ENCODE data around the gene NMRAL1.

The NMRAL1 gene

GRCh38 chr16:4501071-4501478 lies 26.6 kb upstream of the NMRAL1 start:
- no peak for DNase-seq

- DNase-seq: no peak
These were observed 25.8 kb upstream of the NMRAL1 start for GRCh38 chr16:4500272-4500671.

GRCh38 chr16:4499196-4499555 lies 24.8 kb upstream of the NMRAL1 start:
- DNase-seq: no peak

- DNase-seq: no peak
These were observed 24.2 kb upstream of the NMRAL1 start for GRCh38 chr16:4498546-4499195.

GRCh38 chr16:4496305-4496704 lies 21.9 kb upstream of the NMRAL1 start:
- DNase-seq: no peak

- no peak for DNase-seq
These were observed 21.3 kb upstream of the NMRAL1 start for GRCh38 chr16:4495766-4496165.

GRCh38 chr16:4494746-4495490 lies 20.5 kb upstream of the NMRAL1 start:
- DNase-seq: no peak

GRCh38 chr16:4491898-4492297 lies 17.5 kb upstream of the NMRAL1 start:
- no peak for DNase-seq

- no peak for DNase-seq
These were observed 14.6 kb upstream of the NMRAL1 start for GRCh38 chr16:4489030-4489429.

GRCh38 chr16:4488499-4488967 lies 14.1 kb upstream of the NMRAL1 start:
- no peak for DNase-seq

GRCh38 chr16:4487955-4488498 lies 13.6 kb upstream of the NMRAL1 start:
- DNase-seq: no peak

GRCh38 chr16:4486126-4486893 lies 11.9 kb upstream of the NMRAL1 start:
- no peak for DNase-seq

GRCh38 chr16:4481963-4482362 lies 7.5 kb upstream of the NMRAL1 start:
- DNase-seq: no peak

- no peak for DNase-seq
These were observed 7.1 kb upstream of the NMRAL1 start for GRCh38 chr16:4481526-4481925.

GRCh38 chr16:4477966-4478365 lies 3.5 kb upstream of the NMRAL1 start:
- no peak for DNase-seq

- DNase-seq: peak; percentile 73
These were observed 1.7 kb upstream of the NMRAL1 start, which contains the start of gene HMOX2 for GRCh38 chr16:4475880-4476788. HMOX2 (plus strand) TSS chr16:4476398; CDS start chr16:4505525, 29,127 bp downstream.

GRCh38 chr16:4472880-4473279 lies 1.5 kb downstream of the NMRAL1 start:
- DNase-seq: no peak

- no peak for DNase-seq
These were observed 2.6 kb downstream of the NMRAL1 start for GRCh38 chr16:4471869-4472268.

- no peak for DNase-seq
These were observed 5.5 kb downstream of the NMRAL1 start for GRCh38 chr16:4468972-4469371.

- no peak for DNase-seq
These were observed 6.5 kb downstream of the NMRAL1 start for GRCh38 chr16:4467916-4468315.

GRCh38 chr16:4465977-4466779 lies 8.2 kb downstream of the NMRAL1 start:
- DNase-seq: no peak
